GM21367 (cell line): Measurements from ENCODE around the gene L1TD1.
A peak's percentile ranks its signal among the peaks of the same experiment; 100 is the strongest.
"Not testable (repeated sequence)": the region's sequence is repeated elsewhere in the genome, so short reads cannot be mapped to it uniquely, and the experiment has no call there.

Experiments
- ATAC-seq: cut with Tn5 transposase; IDR thresholded peaks from one replicate; pipeline ENCODE4 v1.9.1; 2021; ENCODE audit not compliant: unreplicated experiment

The L1TD1 gene, protein sequence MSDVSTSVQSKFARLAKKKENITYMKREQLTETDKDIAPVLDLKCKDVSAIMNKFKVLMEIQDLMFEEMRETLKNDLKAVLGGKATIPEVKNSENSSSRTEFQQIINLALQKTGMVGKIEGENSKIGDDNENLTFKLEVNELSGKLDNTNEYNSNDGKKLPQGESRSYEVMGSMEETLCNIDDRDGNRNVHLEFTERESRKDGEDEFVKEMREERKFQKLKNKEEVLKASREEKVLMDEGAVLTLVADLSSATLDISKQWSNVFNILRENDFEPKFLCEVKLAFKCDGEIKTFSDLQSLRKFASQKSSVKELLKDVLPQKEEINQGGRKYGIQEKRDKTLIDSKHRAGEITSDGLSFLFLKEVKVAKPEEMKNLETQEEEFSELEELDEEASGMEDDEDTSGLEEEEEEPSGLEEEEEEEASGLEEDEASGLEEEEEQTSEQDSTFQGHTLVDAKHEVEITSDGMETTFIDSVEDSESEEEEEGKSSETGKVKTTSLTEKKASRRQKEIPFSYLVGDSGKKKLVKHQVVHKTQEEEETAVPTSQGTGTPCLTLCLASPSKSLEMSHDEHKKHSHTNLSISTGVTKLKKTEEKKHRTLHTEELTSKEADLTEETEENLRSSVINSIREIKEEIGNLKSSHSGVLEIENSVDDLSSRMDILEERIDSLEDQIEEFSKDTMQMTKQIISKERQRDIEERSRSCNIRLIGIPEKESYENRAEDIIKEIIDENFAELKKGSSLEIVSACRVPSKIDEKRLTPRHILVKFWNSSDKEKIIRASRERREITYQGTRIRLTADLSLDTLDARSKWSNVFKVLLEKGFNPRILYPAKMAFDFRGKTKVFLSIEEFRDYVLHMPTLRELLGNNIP

DNA sequence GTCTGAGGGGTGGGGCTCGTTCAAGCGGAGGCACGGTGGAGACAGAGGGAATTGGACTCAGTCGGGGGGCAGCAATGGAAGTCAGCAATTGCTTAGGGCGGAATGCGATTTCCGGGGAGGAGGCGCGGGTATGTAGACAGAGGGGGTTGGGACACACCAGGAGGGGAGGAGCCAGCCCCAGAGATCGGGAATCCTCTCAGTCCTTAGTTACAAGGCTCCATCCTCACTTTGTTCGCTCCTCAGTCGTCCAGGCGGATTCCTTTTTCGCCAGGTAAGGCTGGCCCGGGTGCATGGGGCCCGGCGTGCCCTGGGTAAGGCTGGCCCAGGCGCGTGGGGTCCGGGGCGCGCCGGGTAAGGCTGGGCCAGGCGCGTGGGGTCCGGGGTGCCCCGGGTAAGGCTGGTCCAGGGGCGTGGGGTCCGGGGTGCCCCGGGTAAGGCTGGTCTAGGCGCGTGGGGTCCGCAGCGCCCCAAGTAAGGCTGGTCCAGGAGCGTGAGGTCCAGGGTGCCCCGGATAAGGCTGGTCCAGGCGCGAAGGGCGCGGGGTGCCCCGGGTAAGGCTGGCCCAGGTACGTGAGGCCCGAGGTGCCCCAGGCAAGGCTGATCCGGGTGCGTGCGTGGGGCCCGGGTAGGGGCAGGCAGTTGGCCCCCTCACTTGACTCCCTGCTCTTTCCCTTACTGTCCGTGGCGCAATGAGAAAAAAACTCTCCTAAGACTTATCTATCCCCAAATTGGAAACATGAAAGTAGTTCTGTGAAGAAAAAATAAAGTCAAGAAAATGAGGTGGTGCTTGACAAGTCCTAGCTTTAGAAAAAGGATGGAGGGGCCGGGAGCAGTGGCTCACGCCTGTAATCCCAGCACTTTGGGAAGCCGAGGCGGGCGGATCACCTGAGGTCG is at the start of gene L1TD1:
L1TD1 (plus strand) TSS at position 199 of the 894 bp plus-strand sequence. CDS start 11,780 bp downstream, outside the sequence.
- ATAC-seq, result no peak

DNA sequence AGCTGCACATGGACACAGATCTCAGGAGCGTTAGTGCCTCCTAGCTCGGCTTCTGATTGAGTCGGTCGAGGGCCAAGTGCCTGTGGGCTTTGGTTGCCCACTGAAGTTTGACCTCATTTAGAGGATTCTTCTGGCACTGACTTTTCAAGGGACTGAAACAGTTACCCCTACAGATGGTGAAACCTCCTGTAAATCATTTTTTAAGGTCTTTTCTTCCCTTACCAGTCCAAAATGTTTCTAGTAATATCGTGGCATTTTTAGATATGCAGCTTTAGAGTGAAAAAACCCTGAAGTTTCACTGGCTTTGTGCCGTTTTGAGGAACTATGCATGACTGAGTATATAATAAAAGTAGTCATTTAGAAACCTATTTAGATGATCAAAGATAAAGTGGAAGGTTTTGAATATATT is 34.7 kb upstream of the L1TD1 start:
- ATAC-seq, result peak; percentile 73

DNA sequence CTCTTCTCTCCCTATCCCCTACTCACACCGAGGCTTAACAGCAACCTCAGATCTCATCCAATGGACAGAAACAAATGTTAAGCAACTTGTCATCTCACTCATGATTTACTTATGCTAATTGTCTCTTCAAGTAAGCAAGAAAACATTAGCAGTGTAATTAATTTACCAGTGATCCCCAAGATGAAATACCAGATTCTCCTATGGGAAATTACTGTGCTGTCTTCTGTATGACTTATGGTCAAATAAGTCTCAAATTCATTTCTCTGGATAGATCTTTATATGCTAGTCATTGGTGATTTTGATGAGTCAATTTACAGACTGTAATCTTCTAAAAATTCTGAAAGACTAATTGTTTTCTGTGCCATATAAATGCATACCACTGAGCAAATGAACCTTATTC is 32.9 kb upstream of the L1TD1 start:
- no peak for ATAC-seq

DNA sequence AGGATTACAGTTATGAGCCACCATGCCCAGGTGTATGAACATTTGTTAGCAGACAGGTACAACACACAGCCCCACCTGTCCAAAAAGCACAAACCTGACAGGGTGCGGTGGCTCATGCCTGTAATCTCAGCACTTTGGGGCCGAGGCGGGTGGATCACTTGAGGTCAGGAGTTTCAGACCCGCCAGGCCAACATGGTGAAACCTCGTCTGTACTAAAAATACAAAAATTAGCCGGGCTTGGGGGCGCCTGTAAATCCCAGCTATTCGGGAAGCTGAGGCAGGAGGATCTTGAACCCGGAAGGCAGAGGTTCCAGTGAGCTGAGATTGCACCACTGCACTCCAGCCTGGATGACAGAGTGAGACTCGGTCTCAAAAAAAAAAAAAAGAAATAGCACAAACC is 24.3 kb upstream of the L1TD1 start:
- not testable (repeated sequence) for ATAC-seq

DNA sequence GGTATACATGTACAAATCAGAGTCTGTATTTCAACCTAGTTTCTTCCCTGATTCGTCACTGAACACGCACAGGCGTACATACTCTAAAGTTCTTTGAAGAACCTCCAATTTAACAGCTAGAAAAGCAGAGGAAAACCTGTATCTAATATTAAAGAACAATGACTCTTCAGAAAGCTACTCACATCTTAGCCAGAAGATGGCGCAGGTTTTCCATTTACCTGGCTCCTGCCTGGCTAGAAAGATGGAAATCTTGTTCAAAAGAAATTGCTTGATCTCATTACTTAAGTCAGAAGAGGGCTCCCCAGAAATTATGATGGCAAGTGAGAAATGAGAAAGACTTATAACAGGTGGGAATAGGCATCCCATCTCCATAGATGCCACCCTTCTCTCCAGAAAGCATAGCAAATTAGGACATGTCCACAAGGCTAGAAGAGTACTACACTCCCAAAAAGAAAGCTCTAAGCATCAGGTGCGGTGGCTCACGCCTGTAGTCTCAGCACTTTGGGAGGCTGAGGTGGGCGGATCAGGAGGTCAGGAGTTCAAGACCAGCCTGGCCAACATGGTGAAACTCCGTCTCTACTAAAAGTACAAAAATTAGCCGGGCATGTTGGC is 19.0 kb upstream of the L1TD1 start:
- no peak for ATAC-seq

DNA sequence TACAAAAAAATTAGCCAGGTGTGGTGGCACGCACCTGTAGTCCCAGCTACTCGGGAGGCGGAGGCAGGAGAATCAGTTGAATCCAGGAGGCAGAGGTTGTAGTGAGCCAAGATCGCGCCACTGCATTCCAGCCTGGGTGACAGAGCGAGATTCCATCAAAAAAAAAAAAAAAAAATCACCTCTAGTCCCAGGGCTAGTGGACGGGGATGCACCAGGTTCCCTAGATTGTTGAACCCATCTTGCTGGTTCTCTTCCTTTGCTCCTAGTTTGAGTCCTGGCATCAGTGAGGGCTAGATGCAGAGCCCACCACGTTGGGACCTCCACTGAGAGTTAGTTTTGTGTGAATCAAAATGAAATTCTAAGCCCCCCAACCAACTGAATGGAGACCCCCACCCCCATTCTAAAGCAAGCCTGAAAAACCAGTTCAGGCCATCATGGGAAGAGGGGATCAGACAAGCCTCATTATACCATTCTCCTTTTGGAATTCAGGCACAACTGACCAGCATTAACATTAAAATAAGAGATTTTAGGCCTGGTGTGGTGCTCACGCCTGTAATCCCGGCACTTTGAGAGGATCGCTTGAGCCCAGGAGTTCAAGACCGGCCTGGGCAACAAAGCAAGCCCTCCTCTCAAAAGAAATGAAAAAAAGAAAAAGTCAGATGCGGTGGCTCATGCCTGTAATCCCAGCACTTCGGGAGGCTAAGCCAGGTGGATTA is 17.9 kb upstream of the L1TD1 start:
- no peak for ATAC-seq

DNA sequence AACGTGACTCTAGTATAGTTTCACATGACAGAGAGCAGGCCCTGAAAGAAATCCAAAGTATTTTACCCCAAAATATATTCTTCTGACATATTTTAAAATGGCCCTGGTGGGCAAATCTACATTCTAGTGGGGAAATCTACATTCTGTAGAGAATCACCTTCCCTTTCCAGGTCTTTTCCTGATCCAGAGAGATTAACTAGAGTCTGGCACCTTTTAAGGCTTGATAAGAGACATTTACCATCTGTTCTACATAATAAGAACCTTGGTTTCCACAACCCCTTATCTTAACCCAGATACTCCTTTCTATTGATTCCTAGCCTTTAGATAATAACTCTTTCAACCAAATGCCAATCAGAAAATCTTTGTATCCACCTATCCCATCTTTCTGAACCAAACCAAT is 17.0 kb upstream of the L1TD1 start:
- no peak for ATAC-seq

DNA sequence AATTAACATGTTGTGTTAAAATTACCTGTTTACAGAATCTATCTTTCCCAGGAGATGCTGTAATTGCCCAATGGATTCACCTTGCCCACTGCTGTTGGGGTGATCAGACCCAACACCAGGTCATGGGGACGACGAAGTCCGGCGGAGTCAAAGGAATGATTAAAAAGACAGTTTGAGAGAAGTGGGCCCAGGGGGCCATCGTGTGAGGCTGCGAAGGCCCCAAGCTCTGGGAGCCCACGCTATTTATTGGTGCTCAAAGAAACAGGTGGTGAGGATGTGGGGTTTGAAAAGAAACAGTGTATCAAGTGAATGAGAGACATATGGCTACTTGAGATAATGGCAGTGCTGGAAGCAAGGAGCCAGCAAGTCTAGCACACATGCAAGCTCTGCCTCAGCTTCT is 16.3 kb upstream of the L1TD1 start:
- no peak for ATAC-seq

DNA sequence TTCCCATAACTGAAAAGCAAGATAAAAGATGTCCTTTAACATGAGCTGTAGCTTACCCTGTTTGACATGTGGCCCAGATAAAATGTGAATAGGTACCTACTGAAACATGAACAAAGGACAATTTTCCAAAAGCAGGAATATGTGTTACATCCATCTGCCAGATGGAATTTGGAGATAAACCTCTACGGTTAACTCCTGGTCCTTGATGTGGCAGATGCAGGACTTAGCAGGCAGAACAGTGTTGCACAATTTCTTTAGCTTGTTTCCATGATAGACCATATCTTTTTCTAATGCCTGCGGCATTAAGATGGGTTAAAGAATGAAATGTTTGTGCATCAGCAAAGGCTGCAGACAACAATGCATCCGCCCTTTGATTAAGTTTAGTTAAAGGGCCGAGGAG is 14.6 kb upstream of the L1TD1 start:
- ATAC-seq, result not testable (repeated sequence)

DNA sequence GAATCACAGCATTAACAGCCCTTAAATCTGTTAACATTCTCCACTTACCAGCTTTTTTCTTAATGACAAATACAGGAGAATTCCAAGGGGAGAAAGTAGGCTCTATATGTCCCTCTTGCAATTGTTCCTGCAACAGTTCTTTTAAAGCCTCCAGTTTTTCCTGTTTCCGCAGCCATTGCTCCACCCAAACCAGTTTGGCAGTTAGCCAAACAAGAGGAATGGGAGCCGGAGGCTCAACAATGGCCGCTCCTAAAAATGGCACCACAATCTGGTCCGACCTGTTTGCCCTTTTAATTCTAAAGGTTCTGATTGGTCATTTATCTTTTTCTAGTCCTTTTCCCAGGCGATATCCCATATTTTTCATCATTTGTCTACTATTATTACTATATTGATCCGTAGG is 14.0 kb upstream of the L1TD1 start:
- ATAC-seq, result no peak

DNA sequence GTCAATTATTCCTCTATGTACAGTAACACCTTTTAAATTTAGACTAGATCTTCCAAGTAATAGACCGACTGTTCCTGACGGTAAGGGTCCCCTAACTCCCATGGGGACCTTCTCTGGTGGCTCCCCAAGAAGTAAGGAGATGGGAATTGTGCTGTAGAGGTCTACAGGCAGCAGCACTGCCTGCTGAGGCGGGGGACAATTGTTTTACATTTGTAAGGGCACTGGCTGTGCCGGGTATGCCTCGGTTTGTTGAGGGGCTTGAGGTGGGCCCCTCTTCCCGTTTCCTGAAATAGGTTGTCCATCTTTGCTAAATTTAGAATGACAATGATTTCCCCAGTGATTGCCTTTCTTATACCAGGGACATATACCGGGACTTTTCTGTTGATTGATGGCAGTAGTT is 13.1 kb upstream of the L1TD1 start:
- ATAC-seq, result no peak

DNA sequence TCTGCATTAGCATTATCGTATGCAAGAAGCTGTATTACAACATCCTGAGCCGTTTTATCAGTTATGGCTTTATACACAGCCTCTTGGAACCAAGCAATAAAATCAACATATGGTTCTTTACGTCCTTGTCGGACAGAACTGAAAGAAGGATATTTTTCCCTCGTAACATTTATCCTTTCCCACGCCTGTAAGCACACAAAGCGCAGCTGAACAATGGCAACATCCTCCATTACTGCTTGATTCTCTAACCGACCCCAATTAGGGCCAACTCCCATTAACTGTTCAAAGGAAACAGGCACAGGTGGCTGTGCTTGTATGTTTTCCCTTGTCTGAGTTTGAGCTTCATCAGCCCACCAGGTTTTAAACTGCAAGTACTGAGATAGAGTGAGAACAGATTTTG is 12.5 kb upstream of the L1TD1 start:
- ATAC-seq, result not testable (repeated sequence)

DNA sequence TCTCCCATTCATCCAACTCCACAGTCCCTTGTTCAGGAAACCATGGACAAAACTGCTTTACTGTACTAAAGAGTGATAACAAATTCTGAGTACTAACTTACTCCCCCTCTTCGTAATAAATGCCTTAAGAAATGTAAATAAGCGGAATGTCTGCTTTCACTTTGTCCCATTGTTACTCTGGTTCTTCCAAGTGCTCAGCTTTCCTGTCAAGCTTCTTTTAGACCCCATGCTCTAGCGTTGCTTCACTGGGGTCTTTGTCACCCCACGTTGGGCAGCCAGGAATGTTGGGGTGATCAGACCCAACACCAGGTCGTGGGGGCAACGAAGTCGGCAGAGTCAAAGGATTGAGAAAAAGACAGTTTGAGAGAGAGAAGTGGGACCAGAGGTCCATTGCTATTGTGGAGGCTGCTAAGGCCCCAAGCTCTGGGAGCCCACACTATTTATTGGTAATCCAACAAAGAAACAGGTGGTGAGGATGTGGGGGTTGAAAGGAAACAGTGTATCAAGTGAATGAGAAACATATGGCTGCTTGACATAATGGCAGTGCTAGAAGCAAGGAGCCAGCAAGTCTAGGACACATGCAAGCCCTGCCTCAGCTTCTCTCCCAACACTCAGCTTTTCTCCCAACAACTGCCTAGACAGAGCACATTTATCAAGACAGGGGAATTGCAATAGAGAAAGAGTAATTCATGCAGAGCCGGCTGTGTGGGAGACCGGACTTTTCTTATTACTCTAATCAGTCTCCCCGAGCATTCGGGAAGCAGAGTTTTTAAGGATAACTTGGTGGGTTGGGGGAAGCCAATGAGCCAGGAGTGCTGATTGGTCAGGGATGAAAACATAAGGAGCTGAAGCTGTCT is 11.3 kb upstream of the L1TD1 start:
- not testable (repeated sequence) for ATAC-seq

DNA sequence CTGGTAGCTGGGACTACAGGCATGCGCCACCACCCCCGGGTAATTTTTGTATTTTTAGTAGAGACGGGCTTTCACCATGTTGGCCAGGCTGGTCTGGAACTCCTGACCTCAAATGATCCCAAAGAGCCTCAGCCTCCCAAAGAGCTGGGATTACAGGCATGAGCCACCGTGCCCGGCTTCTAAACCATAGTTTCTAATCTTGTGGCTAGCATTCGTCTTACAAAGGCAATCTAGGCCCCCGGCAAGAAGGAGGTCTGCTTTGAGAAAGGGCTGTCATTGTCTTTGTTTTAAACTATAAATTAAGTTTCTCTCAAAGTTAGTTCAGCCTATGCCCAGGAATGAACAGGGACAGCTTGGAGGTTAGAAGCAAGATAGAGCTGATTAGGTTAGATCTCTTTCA is 10.3 kb upstream of the L1TD1 start:
- no peak for ATAC-seq

DNA sequence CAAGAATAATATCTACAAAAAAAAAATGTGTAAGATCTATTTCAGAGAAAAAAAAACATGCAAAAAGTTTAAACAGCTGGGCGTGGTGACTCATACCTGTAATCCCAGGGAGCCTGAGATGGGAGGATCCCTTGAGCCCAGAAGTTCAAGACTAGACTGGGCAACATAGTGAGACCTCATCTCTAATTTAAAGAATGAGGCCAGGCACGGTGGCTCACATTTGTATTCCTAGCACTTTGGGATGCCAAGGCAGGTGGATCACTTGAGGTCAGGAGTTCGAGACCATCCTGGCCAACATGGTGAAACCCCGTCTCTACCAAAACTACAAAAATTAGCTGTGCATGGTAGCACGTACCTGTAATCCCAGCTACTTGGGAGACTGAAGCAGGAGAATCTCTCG is 9.4 kb upstream of the L1TD1 start:
- ATAC-seq, result not testable (repeated sequence)

DNA sequence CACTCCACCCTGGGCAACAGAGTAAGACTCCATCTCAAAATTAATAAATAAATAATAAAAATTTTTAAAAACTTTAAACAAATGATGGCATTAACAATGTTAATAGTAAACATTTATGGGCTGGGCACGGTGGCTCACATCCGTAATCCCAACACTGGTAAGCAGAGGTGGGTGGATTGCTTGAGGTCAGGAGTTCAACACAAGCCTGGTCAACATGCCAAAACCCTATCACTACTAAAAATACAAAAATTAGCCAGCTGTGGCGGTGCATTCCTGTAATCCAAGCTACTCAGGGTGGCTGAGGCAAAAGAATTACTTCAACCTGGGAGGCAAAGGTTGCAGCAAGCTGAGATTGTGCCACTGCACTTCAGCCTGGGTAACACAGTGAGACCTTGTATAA is 9.0 kb upstream of the L1TD1 start:
- no peak for ATAC-seq

DNA sequence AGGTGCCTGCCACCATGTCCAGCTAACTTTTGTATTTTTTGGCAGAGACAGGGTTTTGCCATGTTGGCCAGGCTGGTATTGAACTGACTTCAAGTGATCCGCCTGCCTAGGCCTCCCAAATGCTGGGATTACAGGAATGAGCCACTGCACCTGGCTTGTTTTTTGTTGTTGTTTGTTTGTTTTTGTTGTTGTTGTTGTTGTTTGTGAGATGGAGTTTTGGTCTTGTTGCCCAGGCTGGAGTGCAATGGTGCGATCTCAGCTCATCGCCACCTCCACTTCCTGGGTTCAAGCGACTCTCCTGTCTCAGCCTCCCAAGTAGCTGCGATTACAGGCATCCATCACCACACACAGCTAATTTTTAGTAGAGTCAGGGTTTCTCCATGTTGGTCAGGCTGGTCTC is 7.1 kb upstream of the L1TD1 start:
- ATAC-seq, result no peak

DNA sequence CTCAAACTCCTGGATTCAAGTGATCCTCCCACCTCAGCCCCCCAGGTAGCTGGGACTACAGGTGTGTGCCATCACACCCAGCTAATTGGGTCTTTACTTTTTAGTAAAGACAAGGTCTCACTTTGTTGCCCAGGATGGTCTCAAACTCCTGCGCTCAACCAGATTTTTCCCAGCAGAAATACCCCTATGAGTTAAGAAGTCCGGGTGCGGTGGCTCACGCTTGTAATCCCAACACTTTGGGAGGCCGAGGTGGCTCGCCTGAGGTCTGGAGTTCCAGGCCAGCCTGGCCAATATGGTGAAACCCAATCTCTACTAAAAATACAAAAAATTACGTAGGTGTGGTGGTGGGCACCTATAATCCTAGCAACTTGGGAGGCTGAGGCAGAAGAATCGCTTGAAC is 6.5 kb upstream of the L1TD1 start:
- ATAC-seq, result no peak

DNA sequence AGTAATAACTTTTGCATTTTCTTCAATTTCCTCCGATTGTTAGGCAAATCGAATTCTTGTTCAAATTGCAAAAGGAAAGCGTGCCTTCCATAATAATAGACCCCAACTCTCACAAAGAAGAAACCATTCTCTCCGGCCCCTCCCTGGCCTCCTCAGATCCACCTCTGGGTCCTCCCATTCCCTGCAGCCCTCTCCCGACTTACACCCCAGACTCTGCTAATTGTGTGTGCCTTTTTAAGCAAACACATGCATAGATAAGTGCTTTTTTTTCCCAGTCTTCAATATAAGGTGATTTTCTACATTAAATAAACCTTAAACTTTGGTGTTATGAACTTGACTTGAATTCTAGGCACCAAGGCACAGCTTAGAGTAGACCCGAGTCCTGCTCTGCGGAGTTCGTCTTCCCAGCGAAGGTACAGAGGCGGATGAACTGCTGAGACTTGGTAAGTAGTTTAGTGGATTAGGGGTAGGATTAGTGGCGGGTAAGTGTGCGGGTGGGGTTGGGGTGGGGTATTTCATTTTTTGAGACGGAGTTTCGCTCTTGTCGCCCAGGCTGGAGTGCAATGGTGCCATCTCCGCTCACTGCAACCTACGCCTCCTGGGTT is 1.5 kb downstream of the L1TD1 start:
- no peak for ATAC-seq
